ENCODE results near the gene EXOG.

EXOG gene

GRCh38 chr3:38548154-38548931 lies 52.2 kb downstream of the EXOG start:
- no peak for DNase-seq

GRCh38 chr3:38549082-38549481 lies 52.9 kb downstream of the EXOG start:
- no peak for DNase-seq

- no peak for DNase-seq
These were observed 53.3 kb downstream of the EXOG start for GRCh38 chr3:38549486-38549885.

- no peak for DNase-seq
These were observed 54.1 kb downstream of the EXOG start for GRCh38 chr3:38549957-38550840.

GRCh38 chr3:38551026-38551832 lies 55.1 kb downstream of the EXOG start:
- no peak for DNase-seq

- DNase-seq = no peak
These were observed 56.2 kb downstream of the EXOG start for GRCh38 chr3:38552364-38552763.

GRCh38 chr3:38553071-38553470 lies 56.9 kb downstream of the EXOG start:
- DNase-seq = no peak

- DNase-seq = no peak
These were observed 58.1 kb downstream of the EXOG start for GRCh38 chr3:38554127-38554827.

- no peak for DNase-seq
These were observed 59.2 kb downstream of the EXOG start for GRCh38 chr3:38555149-38555840.

GRCh38 chr3:38555926-38556325 lies 59.8 kb downstream of the EXOG start:
- DNase-seq = no peak

GRCh38 chr3:38556640-38557358 lies 60.7 kb downstream of the EXOG start:
- peak in 1 of 2 donors; percentile 3 for DNase-seq

- DNase-seq = no peak
These were observed 62.7 kb downstream of the EXOG start for GRCh38 chr3:38558864-38559263.

- peak in 1 of 2 donors; percentile 3 for DNase-seq
These were observed 64.1 kb downstream of the EXOG start for GRCh38 chr3:38560284-38560683.

- peak in 1 of 2 donors; percentile 6 for DNase-seq
These were observed 65.0 kb downstream of the EXOG start for GRCh38 chr3:38560996-38561717.

GRCh38 chr3:38561746-38562466 lies 65.8 kb downstream of the EXOG start:
- DNase-seq = peak in 1 of 2 donors; percentile 9

- DNase-seq = peak in 1 of 2 donors; percentile 7
These were observed 66.4 kb downstream of the EXOG start for GRCh38 chr3:38562467-38562925.

GRCh38 chr3:38563070-38563885 lies 67.1 kb downstream of the EXOG start:
- DNase-seq = peak in 1 of 2 donors; percentile 7

GRCh38 chr3:38563886-38564270 lies 67.7 kb downstream of the EXOG start:
- peak in 1 of 2 donors; percentile 2 for DNase-seq

Measured in CD4-positive, alpha-beta T cell treated with Interleukin-4 for 1 hour (primary cell).